Renal pelvis (tissue), 4 donors: ENCODE measurements around the gene ESCO1. TPM values are rescaled to one million over a fixed set of nuclear protein-coding genes. Genes with fewer than 3 reads are reported as not detected.
"Not testable (repeated sequence)": the region's sequence is repeated elsewhere in the genome, so short reads cannot be mapped to it uniquely, and the experiment has no call there.

Experiments
- DNase-seq: peaks from one replicate; pipeline ENCODE4 v3.0.0-alpha.2; 2013
- polyA plus RNA-seq, 3 donors: library from polyadenylated mRNA; unstranded; fragments of 120-200 nt; gene quantifications; one replicate each; pipeline ENCODE4 v1.2.1, GENCODE V29; 2013; ENCODE audit not compliant: insufficient read length in 3 of 3

ESCO1 gene
- polyA plus RNA-seq, 3 donors = 22.5 to 25.2 (median 24.2) TPM

- DNase-seq = peak; percentile 40
Observed at GRCh38 chr18:21598726-21599584, 1.5 kb downstream of the ESCO1 start.

- no peak for DNase-seq
Observed at GRCh38 chr18:21597620-21598019, 2.9 kb downstream of the ESCO1 start.

GRCh38 chr18:21593540-21594257, 6.8 kb downstream of the ESCO1 start:
- no peak for DNase-seq

GRCh38 chr18:21592361-21592760, 8.1 kb downstream of the ESCO1 start:
- not testable (repeated sequence) for DNase-seq

GRCh38 chr18:21584391-21584790, 16.1 kb downstream of the ESCO1 start:
- no peak for DNase-seq

GRCh38 chr18:21575656-21576055, 24.8 kb downstream of the ESCO1 start:
- DNase-seq = no peak

- no peak for DNase-seq
Observed at GRCh38 chr18:21571772-21572171, 28.7 kb downstream of the ESCO1 start.

- no peak for DNase-seq
Observed at GRCh38 chr18:21559195-21559594, 41.3 kb downstream of the ESCO1 start.

- no peak for DNase-seq
Observed at GRCh38 chr18:21557607-21558253, 42.8 kb downstream of the ESCO1 start.

GRCh38 chr18:21550510-21550970, 50.0 kb downstream of the ESCO1 start:
- DNase-seq = no peak

- no peak for DNase-seq
Observed at GRCh38 chr18:21548647-21549046, 51.9 kb downstream of the ESCO1 start.

GRCh38 chr18:21546423-21546822, 54.1 kb downstream of the ESCO1 start:
- no peak for DNase-seq

- DNase-seq = no peak
Observed at GRCh38 chr18:21538230-21538629, 62.3 kb downstream of the ESCO1 start.

- no peak for DNase-seq
Observed at GRCh38 chr18:21534327-21534726, 66.2 kb downstream of the ESCO1 start.

- no peak for DNase-seq
Observed at GRCh38 chr18:21526463-21526862, 74.0 kb downstream of the ESCO1 start.

- peak; percentile 27 for DNase-seq
Observed at GRCh38 chr18:21525916-21526315, 74.6 kb downstream of the ESCO1 start.

GRCh38 chr18:21522530-21522929, 78.0 kb downstream of the ESCO1 start:
- DNase-seq = no peak

- no peak for DNase-seq
Observed at GRCh38 chr18:21513741-21514140, 86.8 kb downstream of the ESCO1 start.

GRCh38 chr18:21513292-21513691, 87.2 kb downstream of the ESCO1 start:
- no peak for DNase-seq

- DNase-seq = no peak
Observed at GRCh38 chr18:21509062-21509461, 91.4 kb downstream of the ESCO1 start.

GRCh38 chr18:21507913-21508701, 92.4 kb downstream of the ESCO1 start:
- no peak for DNase-seq

- DNase-seq = no peak
Observed at GRCh38 chr18:21502661-21503060, 97.8 kb downstream of the ESCO1 start.
